ENCODE data around the gene LMX1A. TPM values are rescaled to one million over a fixed set of nuclear protein-coding genes. Genes with fewer than 3 reads are reported as not detected.

The LMX1A gene
- polyA plus RNA-seq, 1 donor from 2014 or later: 0.47 TPM

GRCh38 chr1:165353731-165354671 lies 2.5 kb downstream of the LMX1A start:
- H3K9me3 ChIP-seq (ENCODE audit: low read length): no peaks in the 10 kb centered on the region
- no peaks in the 10 kb centered on the region for H3K9me2 ChIP-seq (ENCODE audit: insufficient read depth, low read length)
- no peaks in the 10 kb centered on the region for H3K79me2 ChIP-seq (replicated peaks; ENCODE audit: insufficient read depth, low read length)
- H3K4me3 ChIP-seq (ENCODE audit: low read length): no peak overlapping the region
- no peaks in the 10 kb centered on the region for H3K36me3 ChIP-seq (ENCODE audit: insufficient read depth, low read length)
- no peaks in the 10 kb centered on the region for H3F3A ChIP-seq (ENCODE audit: insufficient read depth, low read length, poor library complexity, severe bottlenecking)
- TF ChIP-seq SMC3 (conservative IDR thresholded peaks at IDR 0.05; ENCODE audit: poor library complexity) (no peak), CTCF (IDR thresholded peaks at IDR 0.05; ENCODE audit: poor library complexity, severe bottlenecking) (no peak), RAD21 (conservative IDR thresholded peaks at IDR 0.05) (no peak), POLR2AphosphoS5 (IDR thresholded peaks at IDR 0.05) (peak; percentile 38), TAF1 (IDR thresholded peaks at IDR 0.05; ENCODE audit: low read depth) (no peak), EZH2 (IDR thresholded peaks at IDR 0.05; ENCODE audit: borderline replicate concordance, insufficient read depth, low read length, poor library complexity, severe bottlenecking) (peak; percentile 98), REST (IDR thresholded peaks at IDR 0.05; ENCODE audit: borderline replicate concordance) (no peak)
- H3K4me2 ChIP-seq (ENCODE audit: low read length): no peak overlapping the region
- H2AFZ ChIP-seq (ENCODE audit: low read depth, low read length): no peak overlapping the region
- H4K20me1 ChIP-seq (ENCODE audit: insufficient read depth): no peaks in the 10 kb centered on the region
- H3K27ac ChIP-seq (ENCODE audit: low read length): no peak overlapping the region
- H3K9ac ChIP-seq (ENCODE audit: low read length): no peak overlapping the region
- H3K27me3 ChIP-seq (ENCODE audit: insufficient read depth, low read depth, low read length): peaks cover 94% of the 10 kb centered on the region

GRCh38 chr1:165352442-165353293 lies 3.8 kb downstream of the LMX1A start:
- H3K4me2 ChIP-seq (ENCODE audit: low read length): peak overlapping the region; percentile 36
- no peaks in the 10 kb centered on the region for H3K36me3 ChIP-seq (ENCODE audit: insufficient read depth, low read length)
- H3F3A ChIP-seq (ENCODE audit: insufficient read depth, low read length, poor library complexity, severe bottlenecking): no peaks in the 10 kb centered on the region
- no peak for TF ChIP-seq TAF1 (IDR thresholded peaks at IDR 0.05; ENCODE audit: low read depth)
- TF ChIP-seq RAD21 (conservative IDR thresholded peaks at IDR 0.05): no peak
- peak; percentile 87 for TF ChIP-seq EZH2 (IDR thresholded peaks at IDR 0.05; ENCODE audit: borderline replicate concordance, insufficient read depth, low read length, poor library complexity, severe bottlenecking)
- peak; percentile 9 for TF ChIP-seq POLR2AphosphoS5 (IDR thresholded peaks at IDR 0.05)
- no peak overlapping the region for H3K27ac ChIP-seq (ENCODE audit: low read length)
- H3K9me2 ChIP-seq (ENCODE audit: insufficient read depth, low read length): no peaks in the 10 kb centered on the region
- no peaks in the 10 kb centered on the region for H3K79me2 ChIP-seq (replicated peaks; ENCODE audit: insufficient read depth, low read length)
- no peaks in the 10 kb centered on the region for H4K20me1 ChIP-seq (ENCODE audit: insufficient read depth)
- H3K9ac ChIP-seq (ENCODE audit: low read length): no peak overlapping the region
- peak overlapping the region; percentile 59 for H3K4me3 ChIP-seq (ENCODE audit: low read length)
- H2AFZ ChIP-seq (ENCODE audit: low read depth, low read length): no peak overlapping the region
- H3K27me3 ChIP-seq (ENCODE audit: insufficient read depth, low read depth, low read length): peaks cover 80% of the 10 kb centered on the region
- H3K9me3 ChIP-seq (ENCODE audit: low read length): no peaks in the 10 kb centered on the region

All from neural cell (in vitro differentiated cells).